Neuronal stem cell (in vitro differentiated cells): ENCODE results near the gene KLHL1. TPM values are rescaled to one million over a fixed set of nuclear protein-coding genes. Genes with fewer than 3 reads are reported as not detected.

Experiments used
- DNase-seq: peaks from one replicate; pipeline ENCODE4 v3.0.0-alpha.2; 2013; ENCODE audit warnings: low spot score
- H2AFZ ChIP-seq: one replicate; pipeline ENCODE4 v1.6.1; 2013; ENCODE audit warnings: mild to moderate bottlenecking, low read length, inconsistent platforms
- H2AK5ac ChIP-seq: 2 replicates; pipeline ENCODE4 v1.6.1; 2013; ENCODE audit warnings: low read depth, mild to moderate bottlenecking, inconsistent platforms, low read length, moderate library complexity, mixed read lengths
- H2BK120ac ChIP-seq: 2 replicates; pipeline ENCODE4 v1.6.1; 2013; ENCODE audit warnings: low read depth, mild to moderate bottlenecking, inconsistent platforms, low read length, moderate library complexity, mixed read lengths
- H2BK12ac ChIP-seq: one replicate; pipeline ENCODE4 v1.6.1; 2013; ENCODE audit warnings: low read length, inconsistent platforms
- H2BK15ac ChIP-seq: 2 replicates; pipeline ENCODE4 v1.6.1; 2013; ENCODE audit warnings: mild to moderate bottlenecking, low read length, inconsistent platforms, mixed read lengths
- H2BK5ac ChIP-seq: one replicate; pipeline ENCODE4 v1.6.1; 2013; ENCODE audit warnings: inconsistent platforms, mild to moderate bottlenecking, low read length, moderate library complexity
- H3K14ac ChIP-seq: one replicate; pipeline ENCODE4 v1.6.1; 2013; ENCODE audit warnings: low read length, inconsistent platforms
- H3K18ac ChIP-seq: 2 replicates; pipeline ENCODE4 v1.6.1; 2013; ENCODE audit warnings: low read length, inconsistent platforms
- H3K23ac ChIP-seq: 2 replicates; pipeline ENCODE4 v1.6.1; 2013; ENCODE audit warnings: low read depth, mild to moderate bottlenecking, mixed read lengths, low read length, inconsistent platforms; ENCODE audit not compliant: poor library complexity
- H3K27ac ChIP-seq: replicated peaks from 3 replicates; pipeline ENCODE4 v1.5.1; 2013; ENCODE audit warnings: low read length, inconsistent platforms
- H3K27me3 ChIP-seq, 3 experiments: 2 replicates each; pipeline ENCODE4 v1.6.1; 2013; ENCODE audit warnings: low read length in 3 of 3, mild to moderate bottlenecking in 2 of 3, inconsistent platforms in 1 of 3, low read depth in 1 of 3, mixed read lengths in 1 of 3, moderate library complexity in 1 of 3; ENCODE audit not compliant: control insufficient read depth in 3 of 3, insufficient read depth in 3 of 3
- H3K36me3 ChIP-seq, 2 donors: replicated peaks in 1 of 2; 2 replicates each; pipeline ENCODE4 v1.6.1; 2013; ENCODE audit warnings: low read length in 2 of 2; ENCODE audit not compliant: control insufficient read depth in 2 of 2, insufficient read depth in 2 of 2
- H3K4ac ChIP-seq: 2 replicates; pipeline ENCODE4 v1.6.1; 2013; ENCODE audit warnings: inconsistent platforms, mild to moderate bottlenecking, low read length, moderate library complexity
- H3K4me1 ChIP-seq, 2 donors: 1 replicate in 1 of 2; 2 replicates in 1 of 2; pipeline ENCODE4 v1.6.1; 2013; ENCODE audit warnings: low read length in 2 of 2, low read depth in 1 of 2; ENCODE audit not compliant: control insufficient read depth in 2 of 2, insufficient read depth in 1 of 2
- H3K4me2 ChIP-seq: one replicate; pipeline ENCODE4 v1.6.1; 2013; ENCODE audit warnings: mild to moderate bottlenecking, low read length, inconsistent platforms; ENCODE audit not compliant: insufficient read depth, poor library complexity, severe bottlenecking
- H3K4me3 ChIP-seq, 2 donors: 2 replicates each; pipeline ENCODE4 v1.5.1; 2013; ENCODE audit warnings: low read length in 2 of 2, mild to moderate bottlenecking in 2 of 2, inconsistent platforms in 1 of 2, moderate library complexity in 1 of 2
- H3K79me1 ChIP-seq: one replicate; pipeline ENCODE4 v1.6.1; 2013; ENCODE audit warnings: low read depth, mild to moderate bottlenecking, inconsistent platforms, low read length, moderate library complexity
- H3K9ac ChIP-seq: one replicate; pipeline ENCODE4 v1.6.1; 2013; ENCODE audit warnings: mild to moderate bottlenecking, low read depth, low read length, inconsistent platforms; ENCODE audit not compliant: poor library complexity
- H3K9me3 ChIP-seq, 2 donors: replicated peaks in 1 of 2; 2 replicates each; pipeline versions ENCODE3 to v1.6.1; 2013; ENCODE audit warnings: low read length in 2 of 2, mild to moderate bottlenecking in 2 of 2, inconsistent platforms in 1 of 2, low read depth in 1 of 2, mixed read lengths in 1 of 2, moderate library complexity in 1 of 2; ENCODE audit not compliant: control insufficient read depth in 2 of 2, insufficient read depth in 1 of 2
- H4K8ac ChIP-seq: one replicate; pipeline ENCODE4 v1.6.1; 2013; ENCODE audit warnings: low read depth, mild to moderate bottlenecking, inconsistent platforms, low read length, moderate library complexity
- H4K91ac ChIP-seq: one replicate; pipeline ENCODE4 v1.6.1; 2013; ENCODE audit warnings: low read length, low read depth, mild to moderate bottlenecking, inconsistent platforms; ENCODE audit not compliant: poor library complexity
- WGBS, 2 donors: extraction: QIAGEN DNeasy Blood & Tissue Kit; methylation state at CpG; one replicate each; pipeline ENCODE4 v1.1.7; 2013; ENCODE audit warnings: missing lambda C conversion rate in 2 of 2, mixed read lengths in 1 of 2; ENCODE audit not compliant: insufficient read length in 2 of 2, insufficient replicate concordance in 1 of 2; ENCODE audit errors: extremely low coverage in 2 of 2; 5-methylcytosine and 5-hydroxymethylcytosine counted together
- small RNA-seq: library from polyadenylated mRNA; stranded (forward); fragments of <200 nt; extraction: miRNeasy Mini kit (QIAGEN cat#:217004); gene quantifications from one replicate; pipeline ENCODE3, GENCODE V24; 2013; ENCODE audit not compliant: insufficient read depth

KLHL1 gene

DNA sequence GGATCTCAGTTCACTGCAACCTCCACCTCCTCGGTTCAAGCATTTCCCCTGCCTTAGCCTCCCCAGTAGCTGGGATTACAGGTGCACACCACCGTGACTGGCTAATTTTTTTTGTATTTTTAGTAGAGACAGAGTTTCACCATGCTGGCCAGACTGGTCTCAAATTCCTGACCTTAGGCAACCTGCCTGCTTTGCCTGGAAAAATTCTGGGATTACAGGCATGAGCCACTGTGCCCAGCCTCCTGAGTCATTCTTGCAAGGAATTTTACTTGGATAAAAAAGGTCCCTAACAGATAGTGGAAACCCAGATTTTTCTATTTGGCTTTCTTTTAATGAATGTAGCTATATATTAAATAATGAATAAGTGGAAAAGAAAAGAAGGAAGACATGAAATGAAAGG, 450.6 kb downstream of the KLHL1 start:
- no peak overlapping the region for H3K4ac ChIP-seq
- H3K4me1 ChIP-seq: no peaks in the 10 kb centered on the region
- H3K9me3 ChIP-seq: no peaks in the 10 kb centered on the region
- H4K8ac ChIP-seq: no peak overlapping the region
- DNase-seq: no peak
- H3K23ac ChIP-seq: no peak overlapping the region
- no peak overlapping the region for H2BK5ac ChIP-seq
- H3K4me3 ChIP-seq: no peak overlapping the region
- H4K91ac ChIP-seq: no peak overlapping the region
- H3K14ac ChIP-seq: no peak overlapping the region
- no CpG with 5 or more reads among the region's 2 CpGs for WGBS, 2 donors
- H2BK12ac ChIP-seq: no peak overlapping the region
- no peak overlapping the region for H3K4me2 ChIP-seq
- no peak overlapping the region for H3K27ac ChIP-seq
- H3K27me3 ChIP-seq: no peaks in the 10 kb centered on the region
- no peak overlapping the region for H2AFZ ChIP-seq
- no peaks in the 10 kb centered on the region for H3K36me3 ChIP-seq
- no peak overlapping the region for H2BK15ac ChIP-seq
- no peak overlapping the region for H2BK120ac ChIP-seq
- H3K9ac ChIP-seq: no peak overlapping the region
- no peaks in the 10 kb centered on the region for H3K79me1 ChIP-seq
- no peak overlapping the region for H2AK5ac ChIP-seq
- H3K18ac ChIP-seq: no peak overlapping the region

DNA sequence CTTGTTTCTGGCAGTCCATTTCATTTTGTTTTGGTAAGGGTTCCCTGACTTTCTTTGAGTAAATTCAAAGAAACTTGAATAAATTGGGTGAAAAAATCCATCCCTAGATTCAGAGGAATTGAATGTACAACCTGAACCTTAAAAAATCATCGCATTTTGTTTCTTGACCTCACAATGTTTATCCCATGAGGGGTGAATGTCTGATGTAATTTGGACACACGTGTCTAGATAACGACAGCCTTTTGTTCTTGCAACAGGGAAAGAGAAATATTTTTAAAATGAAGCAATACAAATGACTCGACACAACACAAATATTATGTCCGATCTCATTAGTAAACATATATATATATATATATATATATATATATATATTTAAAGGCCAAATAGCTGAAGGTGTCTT, 453.9 kb downstream of the KLHL1 start:
- Histone ChIP-seq H2AK5ac (no peak overlapping the region), H3K27ac (no peak overlapping the region), H3K4me2 (no peak overlapping the region), H3K4me1 (no peaks in the 10 kb centered on the region), H3K79me1 (no peaks in the 10 kb centered on the region), H2AFZ (no peak overlapping the region), H3K27me3 (no peaks in the 10 kb centered on the region), H3K4ac (no peak overlapping the region), H2BK5ac (no peak overlapping the region), H4K8ac (no peak overlapping the region), H2BK15ac (no peak overlapping the region), H3K23ac (no peak overlapping the region), H3K36me3 (no peaks in the 10 kb centered on the region), H3K4me3 (no peak overlapping the region), H2BK120ac (no peak overlapping the region), H4K91ac (no peak overlapping the region), H3K9me3 (no peaks in the 10 kb centered on the region), H3K18ac (no peak overlapping the region), H2BK12ac (no peak overlapping the region), H3K9ac (no peak overlapping the region), H3K14ac (no peak overlapping the region)
- WGBS, 2 donors: no CpG with 5 or more reads among the region's 5 CpGs
- no peak for DNase-seq

Small RNA genes within 50 kb of the gene (small RNA-seq; reads per million reads assigned to genes)
- gene RNY3P10: not detected
